Adipose tissue (tissue), 3 donors: Measurements from ENCODE around the gene TSPAN17. TPM values are rescaled to one million over a fixed set of nuclear protein-coding genes. Genes with fewer than 3 reads are reported as not detected.

Experiments used
- H3K27ac ChIP-seq: one replicate; pipeline ENCODE4 v1.5.1; 2013; ENCODE audit warnings: low read depth, low read length
- WGBS, 3 donors: extraction: QIAGEN DNeasy Blood & Tissue Kit; methylation state at CpG; one replicate each; pipeline ENCODE4 v1.1.7; 2013; 5-methylcytosine and 5-hydroxymethylcytosine counted together
- polyA plus RNA-seq, 3 donors: library from polyadenylated mRNA; stranded (reverse); fragments of 200-250 nt; gene quantifications; one replicate each; pipeline ENCODE4 v1.2.3, GENCODE V29; 2013
- donor health status: healthy with polysubstance abuse.
- donor health status: Bipolar disorder and iron deficiency.
- donor health status: healthy.

The TSPAN17 gene
- polyA plus RNA-seq, 3 donors, result 16.2 to 20.9 (median 18.8) TPM

- no peak overlapping the region for H3K27ac ChIP-seq
- 11 to 20% (median 19%) methylated on average over 6 of the region's 6 CpGs for WGBS, 3 donors
Measured at GRCh38 chr5:176633598-176633997, 13.7 kb upstream of the TSPAN17 start.

- H3K27ac ChIP-seq, result no peak overlapping the region
- 28 to 43% (median 36%) methylated on average over 9 of the region's 9 CpGs for WGBS, 3 donors
Measured at GRCh38 chr5:176636426-176636825, 10.9 kb upstream of the TSPAN17 start.

GRCh38 chr5:176637556-176637955 lies 9.7 kb upstream of the TSPAN17 start:
- 35 to 56% (median 55%) methylated on average over 4 of the region's 4 CpGs for WGBS, 3 donors

GRCh38 chr5:176638437-176638836 lies 8.8 kb upstream of the TSPAN17 start:
- H3K27ac ChIP-seq, result no peak overlapping the region
- whole genome bisulfite sequencing, 3 donors, result 97 to 99% (median 98%) methylated on average over 3 of the region's 3 CpGs

More at GRCh38 chr5:176637556-176637955, 9.7 kb upstream of the TSPAN17 start:
- H3K27ac ChIP-seq, result no peak overlapping the region

DNA sequence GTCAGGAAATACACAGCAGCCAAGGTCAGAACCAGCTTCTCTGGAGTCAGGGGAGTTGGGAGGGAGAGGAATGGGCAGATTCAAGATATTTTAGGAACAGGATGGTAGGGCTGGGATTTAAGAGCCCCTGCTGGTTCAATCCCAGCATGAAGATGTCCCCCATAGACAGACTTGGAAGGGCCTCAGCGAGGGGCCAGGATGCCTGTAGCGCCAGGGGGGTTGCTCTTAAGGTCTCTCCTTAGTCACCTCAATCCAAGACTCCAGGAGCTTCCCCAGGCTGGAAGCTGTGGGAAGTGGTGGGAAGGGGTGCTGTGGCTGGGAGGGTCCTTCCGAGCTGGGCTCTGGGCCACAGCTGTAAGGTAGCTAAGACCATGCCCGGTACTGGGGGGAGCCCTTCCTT lies 8.1 kb upstream of the TSPAN17 start:
- WGBS, 3 donors, result 43 to 77% (median 50%) methylated on average over 3 to 4 of the region's 4 CpGs
- no peak overlapping the region for H3K27ac ChIP-seq

DNA sequence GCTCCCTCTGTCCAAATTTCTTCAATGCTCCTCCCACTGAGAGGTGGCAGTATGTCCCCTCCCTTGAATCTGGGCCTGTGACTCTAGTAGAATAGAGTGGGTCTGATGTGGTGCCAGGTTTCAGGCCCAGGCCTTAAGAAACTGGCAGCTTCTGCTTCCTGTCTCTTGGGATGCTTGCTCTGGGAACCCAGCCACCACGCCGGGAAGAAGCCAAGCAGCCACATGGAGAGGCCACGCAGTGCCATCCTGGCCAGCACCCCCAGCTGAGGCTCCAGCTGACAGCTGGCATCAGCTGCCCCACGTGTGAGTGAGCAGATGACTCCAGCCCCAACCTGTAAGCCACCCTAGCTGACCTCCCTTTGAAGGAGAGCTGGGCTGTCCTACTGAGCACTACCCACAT lies 7.3 kb upstream of the TSPAN17 start:
- 45 to 75% (median 47%) methylated on average over 4 of the region's 4 CpGs for WGBS, 3 donors
- H3K27ac ChIP-seq, result no peak overlapping the region

- WGBS, 3 donors, result 80 to 85% (median 80%) methylated on average over 4 of the region's 4 CpGs
Measured at GRCh38 chr5:176640616-176641015, 6.7 kb upstream of the TSPAN17 start.

DNA sequence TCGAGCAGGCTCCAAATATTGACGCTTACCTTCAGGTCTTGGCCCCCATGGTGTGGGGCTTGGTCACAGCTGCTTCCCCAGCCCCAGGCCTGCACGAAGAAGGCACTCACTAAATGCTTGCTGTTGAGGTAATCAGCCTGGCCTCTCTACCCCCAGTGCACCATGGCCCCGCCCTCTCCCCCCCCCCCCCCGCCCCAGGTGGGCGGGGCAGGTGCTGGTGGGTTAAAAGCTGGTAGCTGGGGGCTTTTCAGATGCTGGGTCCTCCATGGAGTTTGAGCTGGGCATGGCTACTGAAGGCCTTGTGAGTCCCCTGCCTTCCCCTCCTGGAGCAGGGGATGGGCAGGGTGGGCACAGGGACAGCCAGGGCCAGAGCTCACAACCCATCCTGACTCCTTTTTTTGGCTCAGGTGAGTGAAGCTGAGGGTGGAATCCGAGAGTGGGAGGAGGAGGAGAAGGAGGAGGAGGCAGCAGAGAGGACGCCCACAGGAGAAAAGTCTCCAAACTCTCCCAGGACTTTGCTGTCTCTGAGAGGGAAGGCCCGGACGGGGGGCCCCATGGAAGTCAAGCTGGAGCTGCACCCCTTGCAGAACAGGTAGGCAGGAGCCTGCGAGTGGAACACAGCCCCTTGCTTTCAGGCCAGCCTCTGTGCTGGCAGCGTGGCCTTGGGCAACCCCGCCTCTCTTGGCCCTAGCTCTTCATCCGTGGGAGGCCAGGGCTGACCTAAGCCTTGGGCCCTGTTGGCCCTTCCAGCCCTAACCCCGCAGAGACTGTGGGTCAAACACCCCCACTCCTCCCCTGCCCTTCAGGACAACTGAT lies 4.4 kb upstream of the TSPAN17 start:
- 34 to 66% (median 58%) methylated on average over 11 to 15 of the region's 15 CpGs for WGBS, 3 donors
- no peak overlapping the region for H3K27ac ChIP-seq

More at GRCh38 chr5:176640616-176641015, 6.7 kb upstream of the TSPAN17 start:
- H3K27ac ChIP-seq, result no peak overlapping the region

DNA sequence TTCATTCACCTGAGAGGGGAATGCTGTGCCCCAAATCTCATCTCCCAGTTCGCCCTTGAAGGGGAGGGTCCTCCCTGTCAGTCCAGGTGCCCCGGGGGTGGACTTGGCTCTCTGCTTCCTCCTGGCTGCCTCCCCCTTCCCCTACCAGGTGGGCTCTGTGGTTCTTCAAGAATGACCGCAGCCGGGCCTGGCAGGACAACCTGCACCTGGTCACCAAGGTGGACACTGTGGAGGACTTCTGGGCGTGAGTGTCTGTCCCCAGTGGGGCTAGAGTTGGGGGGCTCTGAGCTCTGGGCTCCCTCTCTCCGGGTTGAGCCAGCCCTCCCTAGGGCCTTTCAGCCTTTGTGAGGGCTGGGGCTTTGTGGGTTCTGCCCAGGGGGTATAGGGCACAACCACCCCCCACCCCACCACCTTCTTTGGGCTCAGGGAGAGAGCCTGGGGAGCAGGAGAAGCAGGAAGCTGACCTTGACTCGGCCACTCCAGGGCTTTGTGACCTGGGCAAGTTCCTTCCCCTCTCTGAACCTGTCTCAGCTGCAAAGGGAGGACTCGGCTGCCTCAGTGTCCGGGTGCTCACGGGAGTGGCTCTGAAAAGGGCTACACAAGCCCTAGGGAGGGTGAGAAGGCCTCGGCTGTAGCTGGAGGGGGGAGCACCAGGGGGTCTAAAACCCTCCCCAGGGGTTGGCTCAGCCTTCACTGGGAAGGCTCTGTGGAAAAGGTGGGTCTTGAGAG lies 3.6 kb upstream of the TSPAN17 start:
- no peak overlapping the region for H3K27ac ChIP-seq
- 77 to 86% (median 80%) methylated on average over 11 of the region's 11 CpGs for WGBS, 3 donors

- WGBS, 3 donors, result 66 to 75% (median 75%) methylated on average over 9 of the region's 9 CpGs
- no peak overlapping the region for H3K27ac ChIP-seq
Measured at GRCh38 chr5:176644294-176644693, 3.0 kb upstream of the TSPAN17 start.

GRCh38 chr5:176644878-176645670 lies 2.2 kb upstream of the TSPAN17 start:
- H3K27ac ChIP-seq, result no peak overlapping the region
- 90 to 95% (median 93%) methylated on average over 22 of the region's 22 CpGs for WGBS, 3 donors

GRCh38 chr5:176646049-176646706 lies 1.1 kb upstream of the TSPAN17 start:
- 94 to 98% (median 97%) methylated on average over 7 of the region's 7 CpGs for WGBS, 3 donors
- H3K27ac ChIP-seq, result no peak overlapping the region

- H3K27ac ChIP-seq, result no peak overlapping the region
- 15 to 23% (median 22%) methylated on average over 11 of the region's 11 CpGs for WGBS, 3 donors
Measured at GRCh38 chr5:176646707-176647029, 616 bp upstream of the TSPAN17 start.

- WGBS, 3 donors, result 2 to 15% (median 14%) methylated on average over 19 to 20 of the region's 20 CpGs
Measured at GRCh38 chr5:176647843-176648473, 674 bp downstream of the TSPAN17 start.

DNA sequence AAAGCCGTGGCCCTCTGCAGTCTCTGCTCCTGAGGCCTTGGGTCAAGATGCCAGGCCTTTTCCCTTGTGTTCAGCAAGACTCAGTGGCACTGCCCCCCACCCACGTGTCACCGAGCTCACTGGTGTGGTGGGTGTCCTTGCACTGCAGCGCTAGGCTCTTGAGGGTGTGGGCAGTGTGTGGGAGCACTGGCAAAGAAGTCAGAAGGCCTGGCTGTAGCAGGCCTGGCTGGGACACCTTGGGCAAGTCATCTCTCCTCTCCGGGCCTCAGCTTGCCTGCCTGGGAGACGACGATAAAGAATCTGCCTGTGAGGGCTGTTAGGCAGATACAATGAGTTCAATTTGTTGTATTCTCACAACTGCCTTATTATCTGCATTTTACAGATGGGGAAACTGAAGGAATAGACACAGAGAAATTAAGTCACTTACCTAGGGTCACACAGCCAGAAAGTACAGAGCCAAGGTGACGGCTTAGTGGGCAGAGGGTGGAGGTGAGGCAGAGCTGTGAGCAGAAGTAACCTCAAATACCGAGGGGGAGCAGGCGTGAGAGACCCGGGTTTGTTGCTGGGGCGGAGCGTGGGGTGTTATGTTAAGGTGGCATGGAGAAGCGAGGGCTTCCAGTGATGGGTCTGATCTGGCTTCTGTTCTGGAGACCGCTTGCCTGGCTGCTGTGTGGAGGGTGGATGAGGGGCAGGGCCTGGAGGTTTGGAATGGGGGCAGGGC lies 1.4 kb downstream of the TSPAN17 start:
- 69 to 76% (median 71%) methylated on average over 15 of the region's 15 CpGs for WGBS, 3 donors
- no peak overlapping the region for H3K27ac ChIP-seq

More at GRCh38 chr5:176647843-176648473, 674 bp downstream of the TSPAN17 start:
- no peak overlapping the region for H3K27ac ChIP-seq

- no peak overlapping the region for H3K27ac ChIP-seq
- 77 to 83% (median 80%) methylated on average over 8 of the region's 8 CpGs for WGBS, 3 donors
Measured at GRCh38 chr5:176650354-176650884, 3.1 kb downstream of the TSPAN17 start.

DNA sequence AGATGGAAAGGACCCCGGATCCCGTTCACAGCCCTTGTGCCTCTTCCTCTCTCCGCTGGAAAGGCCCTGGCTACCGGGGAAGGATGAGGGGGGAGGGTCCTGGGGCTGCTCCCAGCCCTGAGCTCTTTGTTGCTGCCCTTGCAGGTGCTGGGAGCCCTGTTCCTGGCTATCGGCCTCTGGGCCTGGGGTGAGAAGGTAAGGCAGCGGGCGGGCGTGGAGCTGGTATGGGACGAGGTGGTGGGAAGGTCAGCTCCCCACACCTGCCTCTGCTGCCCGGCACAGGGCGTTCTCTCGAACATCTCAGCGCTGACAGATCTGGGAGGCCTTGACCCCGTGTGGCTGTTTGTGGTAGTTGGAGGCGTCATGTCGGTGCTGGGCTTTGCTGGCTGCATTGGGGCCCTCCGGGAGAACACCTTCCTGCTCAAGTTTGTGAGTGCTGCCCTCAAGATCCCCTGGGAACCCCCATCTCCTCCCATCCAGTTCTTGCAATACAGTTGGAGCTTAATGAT lies 4.2 kb downstream of the TSPAN17 start:
- 82 to 94% (median 90%) methylated on average over 17 of the region's 17 CpGs for WGBS, 3 donors
- no peak overlapping the region for H3K27ac ChIP-seq
